GM11168 (cell line): ENCODE data around the gene COX17.

Experiments
- in situ Hi-C: fragments of 300-500 bp; cut with MboI; formaldehyde crosslinking; loops from one replicate; pipeline ENCODE4 v1.12.0; 2022; ENCODE audit warnings: low sequenced_read_pairs; ENCODE audit not compliant: unreplicated experiment

Gene COX17, protein sequence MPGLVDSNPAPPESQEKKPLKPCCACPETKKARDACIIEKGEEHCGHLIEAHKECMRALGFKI

DNA sequence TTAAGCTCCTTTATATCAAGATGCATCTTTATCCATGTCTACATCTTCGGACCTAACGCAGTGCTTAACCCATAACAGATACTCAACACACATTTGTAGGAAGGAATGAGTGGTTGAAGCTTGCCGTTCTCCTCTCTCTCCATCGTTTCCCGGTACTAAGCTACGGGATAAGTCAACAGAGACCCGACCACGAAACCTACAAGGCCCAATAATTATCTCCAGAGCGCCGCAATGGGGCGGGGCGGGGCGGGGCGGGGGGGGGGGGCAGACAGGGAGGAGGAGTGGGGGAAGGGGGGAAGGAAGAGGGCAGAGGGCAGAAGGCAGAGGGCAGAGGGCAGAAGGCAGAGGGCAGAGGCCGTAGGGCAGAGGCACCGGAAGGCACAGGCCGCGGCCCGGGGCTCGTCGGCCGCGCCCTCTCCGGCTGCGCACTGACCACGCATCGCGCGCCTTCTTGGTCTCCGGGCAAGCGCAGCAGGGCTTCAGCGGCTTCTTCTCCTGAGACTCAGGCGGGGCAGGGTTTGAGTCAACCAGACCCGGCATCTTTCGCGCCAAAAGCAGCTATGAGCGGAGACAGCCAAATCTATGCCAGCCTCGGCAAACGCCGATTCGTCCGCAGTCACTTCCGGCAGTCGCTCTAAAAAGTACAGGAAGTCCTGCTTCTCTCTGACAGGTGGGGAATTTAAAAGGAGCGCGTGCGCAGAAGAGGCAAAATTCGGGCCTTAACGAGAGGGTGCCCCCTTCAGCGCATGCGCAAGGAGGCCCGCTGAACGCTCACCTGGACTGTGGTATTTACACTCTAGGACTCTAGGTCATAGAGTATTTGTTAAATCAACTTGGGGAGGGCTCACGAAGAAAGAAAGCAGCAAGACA is at the start of gene COX17:
Gene COX17, minus strand, starts transcription at position 636 of the 870 bp plus-strand sequence. Its CDS starts 96 bp downstream, at position 540.
- in situ Hi-C loops = loop anchor here (25.0 kb wide), 1 partner anchor 390 kb away; the partner anchor contains the start of gene ARHGAP31

DNA sequence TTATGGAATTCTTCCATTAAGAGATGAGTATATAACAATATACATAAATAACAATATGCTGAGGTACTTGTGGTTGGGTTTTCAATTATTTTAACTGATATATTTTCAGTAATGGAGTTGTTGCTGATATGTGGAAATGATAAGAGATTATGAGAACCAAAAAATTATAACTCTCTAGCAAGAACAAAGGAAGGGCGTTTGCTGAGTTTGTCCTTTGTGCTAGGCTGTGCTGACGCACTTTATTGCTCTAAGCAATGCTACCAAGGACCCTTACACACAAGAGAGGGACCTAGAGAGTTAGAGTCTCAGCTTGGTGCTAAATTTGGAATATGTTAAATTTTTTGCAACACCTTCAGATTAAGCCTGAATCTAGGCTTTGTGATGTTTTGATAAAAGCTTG is 49.7 kb upstream of the COX17 start:
- in situ Hi-C loops = no loop called here

DNA sequence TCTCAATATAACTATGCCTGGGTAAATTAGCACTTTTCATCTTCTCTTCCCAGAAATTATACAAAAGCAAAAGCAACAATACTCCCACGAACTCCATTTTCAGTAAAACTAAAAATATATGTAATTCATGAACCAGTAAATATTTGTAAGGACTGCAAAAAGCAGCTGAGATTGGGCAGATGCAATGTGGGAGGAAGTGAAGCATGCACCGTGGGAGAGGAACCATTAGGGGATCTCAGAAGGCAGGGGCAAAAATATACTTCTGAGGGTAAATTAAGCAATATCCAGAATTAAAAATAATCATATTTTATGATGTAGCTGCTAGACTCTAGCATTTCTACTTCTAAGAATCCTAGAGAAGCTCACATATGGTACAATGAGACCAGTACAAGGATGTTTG is 45.8 kb upstream of the COX17 start:
- in situ Hi-C loops = no loop called here

DNA sequence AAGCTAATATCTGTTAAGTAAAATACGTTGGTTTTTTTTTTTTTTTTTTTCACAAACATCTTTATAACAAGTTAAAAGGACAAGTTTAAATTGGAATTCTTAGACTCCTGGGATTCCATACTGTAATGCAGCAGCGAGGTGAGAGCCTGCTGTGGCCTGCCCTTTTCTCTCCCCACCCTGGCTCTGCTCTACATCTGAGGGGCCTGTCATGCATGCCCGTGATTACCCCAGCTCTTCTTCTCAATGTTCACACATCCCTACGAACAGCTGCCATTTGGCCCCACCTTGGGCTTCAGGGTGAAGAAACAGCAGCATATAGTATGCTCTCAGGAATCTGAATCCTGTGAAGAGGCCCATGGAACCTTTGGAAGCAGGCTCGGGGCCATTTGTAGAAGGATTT is 40.3 kb upstream of the COX17 start:
- in situ Hi-C loops = no loop called here

DNA sequence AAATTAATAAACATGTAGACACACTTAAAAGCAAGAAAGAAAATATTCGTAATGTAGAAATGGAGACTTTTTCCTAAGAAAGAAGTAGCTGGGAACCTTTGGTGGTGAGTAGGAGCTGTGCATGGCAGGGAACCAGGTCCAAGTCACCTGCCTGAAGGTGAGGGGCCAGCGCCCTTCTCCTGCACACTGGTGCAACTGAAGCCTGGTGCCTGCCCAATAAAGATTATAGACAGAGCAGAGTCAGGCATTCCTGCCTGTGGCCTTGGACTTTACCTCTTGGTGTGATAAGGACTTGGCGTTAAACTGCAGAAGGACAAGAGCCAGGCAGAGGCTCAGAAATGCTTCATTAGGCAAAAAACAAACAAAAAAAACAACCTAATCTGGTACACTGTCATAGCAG is 39.8 kb upstream of the COX17 start:
- in situ Hi-C loops = no loop called here

DNA sequence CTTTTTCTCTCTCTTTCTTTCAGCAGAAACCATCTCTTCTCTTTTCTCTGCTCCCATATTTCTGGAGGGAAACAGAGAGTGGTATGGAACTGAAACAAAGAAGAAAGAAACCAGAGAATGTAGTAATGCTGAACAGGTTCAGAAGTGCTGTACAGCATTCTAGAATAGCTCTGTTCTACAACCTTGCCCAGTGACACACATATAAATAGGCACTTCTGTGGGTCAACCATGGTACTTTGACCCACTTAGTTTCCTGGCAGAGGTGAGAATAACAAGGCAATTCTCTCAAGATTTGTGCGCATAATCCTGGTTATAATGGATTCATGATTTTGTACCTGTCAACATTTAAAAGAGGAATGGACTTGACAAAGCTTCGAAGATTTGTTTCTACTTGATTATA is 37.9 kb upstream of the COX17 start:
- in situ Hi-C loops = no loop called here

DNA sequence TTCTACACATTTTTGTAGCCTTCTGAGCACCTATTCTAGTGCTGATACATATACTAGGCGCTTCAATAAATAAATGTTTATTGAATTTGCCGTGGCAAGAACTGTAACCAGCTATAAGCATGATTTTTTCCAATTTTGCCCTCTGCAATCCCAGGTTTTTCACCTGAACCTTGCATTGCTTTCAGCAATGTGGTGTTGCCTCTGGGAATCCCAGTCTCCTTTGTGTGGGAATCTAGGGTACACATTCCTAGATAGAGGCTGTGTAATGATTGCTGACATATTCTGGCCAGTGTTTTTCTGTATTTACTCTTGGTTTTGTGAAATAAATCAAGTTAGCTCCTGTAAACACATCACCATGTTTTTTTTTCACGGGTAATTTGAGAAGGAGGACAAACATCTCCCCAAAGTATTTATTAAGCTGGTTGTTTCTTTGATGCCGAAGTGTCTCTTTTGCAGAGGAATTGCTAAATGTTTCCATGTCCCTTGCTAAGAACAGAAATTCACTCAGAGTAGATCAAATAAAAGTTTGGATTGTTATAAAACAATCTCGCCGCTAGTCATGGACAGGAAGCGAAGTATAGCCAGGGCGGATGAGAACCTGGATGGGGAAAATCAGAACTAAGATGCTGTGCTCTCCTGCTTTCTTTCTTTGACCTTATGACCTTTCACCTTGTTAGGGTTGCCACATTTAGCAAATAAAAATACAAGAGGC is 26.8 kb upstream of the COX17 start:
- in situ Hi-C loops = no loop called here

DNA sequence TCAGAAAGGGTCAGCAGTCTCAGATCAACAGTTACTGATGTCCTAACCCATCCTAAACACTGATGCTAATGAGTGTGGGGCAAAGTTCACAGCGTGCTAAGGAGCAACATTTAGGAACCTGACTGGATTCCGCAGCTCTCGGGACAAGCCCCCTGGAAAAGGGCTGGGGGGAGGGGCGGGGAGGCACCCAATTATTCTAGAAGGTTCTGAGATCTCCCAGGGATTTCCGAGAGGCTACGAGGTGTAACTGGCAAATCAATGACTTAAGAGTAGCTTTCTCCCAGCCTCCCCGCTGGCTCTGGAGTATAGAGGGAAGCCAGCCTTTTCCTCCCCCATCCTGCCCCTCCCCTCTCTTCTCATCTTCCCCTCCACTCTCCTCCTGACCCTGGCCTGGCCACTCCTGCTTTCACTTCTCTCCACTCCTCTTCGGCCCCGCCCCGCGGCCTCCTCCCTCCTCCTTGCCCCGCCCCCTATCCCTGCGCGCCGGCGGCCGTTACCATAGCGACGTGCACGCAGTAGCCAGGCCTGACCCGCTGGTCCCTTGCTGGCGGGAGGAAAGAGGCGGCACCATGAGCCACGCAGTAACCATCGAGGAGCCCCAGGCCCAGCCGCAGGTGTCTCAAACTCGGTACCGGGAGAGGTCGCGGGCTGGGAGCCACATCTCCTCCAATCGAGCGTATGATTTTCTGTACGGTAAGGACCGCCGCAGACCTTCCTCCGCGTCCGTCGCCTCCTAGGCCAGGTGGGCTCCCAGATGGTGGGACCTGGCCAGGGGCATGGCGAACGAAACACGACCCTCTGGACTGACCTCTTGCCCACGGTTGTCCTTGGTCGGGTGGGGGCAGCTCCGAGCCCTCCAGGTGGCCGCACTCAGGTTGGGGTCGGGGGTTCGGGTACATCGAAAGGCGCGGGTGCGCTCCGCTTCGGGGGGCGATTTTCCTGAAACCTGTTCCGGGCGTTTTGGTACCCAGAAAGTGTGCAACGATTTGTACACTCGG is 25.6 kb upstream of the COX17 start, which contains the start of gene CFAP91:
Gene CFAP91, plus strand, starts transcription at position 493 of the 998 bp plus-strand sequence. Its CDS starts 77 bp downstream, at position 570.
- in situ Hi-C loops = no loop called here

DNA sequence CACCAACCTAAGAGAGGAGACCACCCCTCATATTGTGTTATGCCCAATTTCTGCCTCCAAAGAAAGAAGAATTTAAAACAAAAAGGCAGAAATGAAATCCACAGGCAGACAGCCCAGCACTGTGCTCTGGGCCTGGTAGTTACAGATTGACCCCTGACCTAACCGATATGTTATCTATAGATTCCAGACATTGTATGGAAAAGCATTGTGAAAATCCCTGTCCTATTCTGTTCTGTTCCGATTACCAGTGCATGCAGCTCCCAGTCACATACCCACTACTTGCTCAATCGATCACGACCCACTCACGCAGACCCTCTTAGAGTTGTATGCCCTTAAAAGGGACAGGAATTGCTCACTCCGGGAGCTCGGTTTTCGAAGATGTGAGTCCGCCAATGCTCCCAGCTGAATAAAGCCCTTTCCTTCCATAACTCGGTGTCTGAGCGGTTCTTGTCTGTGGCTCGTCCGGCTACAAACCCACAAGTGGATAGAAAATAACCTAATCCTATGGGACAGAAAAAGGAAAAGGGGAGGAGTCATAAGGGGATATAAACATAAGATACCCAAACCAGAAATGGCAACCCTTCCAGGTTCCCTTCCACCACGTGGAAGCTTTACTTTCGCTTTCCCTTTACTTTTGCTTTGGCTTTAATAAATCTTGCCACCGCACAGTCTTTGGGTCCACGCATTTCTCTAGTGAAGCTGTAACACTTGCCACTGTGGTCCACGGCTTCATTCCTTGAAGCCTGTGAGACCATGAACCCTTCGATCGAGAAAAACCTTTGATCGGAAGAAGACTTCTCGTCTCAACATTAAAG is 23.9 kb upstream of the COX17 start:
- in situ Hi-C loops = no loop called here

DNA sequence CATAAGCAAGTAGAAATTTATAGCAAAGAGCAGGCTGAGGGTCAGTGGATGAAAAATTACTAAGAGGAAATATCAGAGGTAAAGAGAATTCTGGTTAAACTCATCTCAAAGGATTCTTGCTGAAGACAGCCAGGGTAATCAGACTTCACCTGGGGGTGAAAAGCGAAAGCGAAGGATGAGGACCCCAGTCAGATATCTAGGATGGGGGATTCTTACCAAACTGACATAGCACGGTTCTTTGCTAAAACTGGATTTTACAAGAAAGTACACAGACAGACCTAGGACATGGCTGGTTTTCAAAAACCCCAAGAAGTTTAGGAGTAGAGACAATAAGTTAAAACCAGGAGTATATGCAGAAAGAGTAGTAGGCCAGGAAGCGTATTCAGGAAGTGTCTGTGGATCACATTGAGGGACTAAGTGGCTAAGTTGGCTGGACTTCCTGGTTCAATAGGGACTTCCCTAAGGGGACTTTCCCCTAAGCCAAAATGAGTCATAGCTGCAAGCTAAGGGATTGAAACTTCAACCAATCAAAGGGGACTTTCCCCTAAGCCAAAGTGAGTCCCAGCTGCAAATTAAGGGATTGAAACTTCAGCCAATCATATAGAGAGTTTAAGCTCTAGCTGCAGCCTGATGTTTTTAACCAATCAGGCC is 23.2 kb upstream of the COX17 start:
- in situ Hi-C loops = no loop called here

DNA sequence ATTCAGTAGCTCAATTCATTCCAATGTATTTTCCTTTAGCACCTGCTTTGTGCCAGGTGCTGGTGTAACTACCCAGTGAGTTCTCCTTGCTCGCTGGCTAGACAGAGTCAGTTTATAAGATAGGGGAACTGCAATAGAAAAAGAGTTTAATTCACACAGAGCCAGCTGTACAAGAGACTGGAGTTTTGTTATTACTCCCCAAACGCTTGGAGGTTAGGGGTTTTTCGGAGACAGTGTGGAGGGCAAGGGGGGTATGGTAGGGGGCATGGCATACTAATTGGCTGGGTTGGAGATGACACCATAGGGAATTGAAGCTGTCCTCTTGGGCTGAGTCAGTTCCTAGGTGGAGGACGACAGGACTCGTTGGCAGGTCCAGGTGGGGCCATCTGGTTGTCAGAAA is 20.2 kb upstream of the COX17 start:
- in situ Hi-C loops = loop anchor here (25.0 kb wide), 1 partner anchor 410 kb away; the partner anchor contains the start of gene ARHGAP31

DNA sequence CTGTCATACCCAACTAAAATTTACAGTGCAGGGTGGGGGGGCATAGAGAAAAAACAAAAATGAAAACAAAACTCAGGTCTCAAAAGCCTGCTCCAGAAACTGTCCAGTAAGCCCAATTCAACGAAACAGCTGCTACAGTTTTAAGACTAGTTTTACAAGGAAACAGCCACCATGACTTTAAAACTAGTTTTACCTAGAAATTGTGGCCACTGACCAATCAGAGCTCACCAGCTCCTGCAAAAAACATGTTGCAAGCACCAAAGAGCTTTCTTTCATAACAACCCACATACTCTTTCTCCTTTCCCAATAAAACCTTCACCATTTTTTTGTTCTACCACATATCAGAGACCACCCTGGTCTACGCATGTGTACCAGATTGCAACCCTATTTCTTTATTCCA is 18.3 kb upstream of the COX17 start:
- in situ Hi-C loops = loop anchor here (25.0 kb wide), 1 partner anchor 408 kb away; the partner anchor contains the start of gene ARHGAP31

DNA sequence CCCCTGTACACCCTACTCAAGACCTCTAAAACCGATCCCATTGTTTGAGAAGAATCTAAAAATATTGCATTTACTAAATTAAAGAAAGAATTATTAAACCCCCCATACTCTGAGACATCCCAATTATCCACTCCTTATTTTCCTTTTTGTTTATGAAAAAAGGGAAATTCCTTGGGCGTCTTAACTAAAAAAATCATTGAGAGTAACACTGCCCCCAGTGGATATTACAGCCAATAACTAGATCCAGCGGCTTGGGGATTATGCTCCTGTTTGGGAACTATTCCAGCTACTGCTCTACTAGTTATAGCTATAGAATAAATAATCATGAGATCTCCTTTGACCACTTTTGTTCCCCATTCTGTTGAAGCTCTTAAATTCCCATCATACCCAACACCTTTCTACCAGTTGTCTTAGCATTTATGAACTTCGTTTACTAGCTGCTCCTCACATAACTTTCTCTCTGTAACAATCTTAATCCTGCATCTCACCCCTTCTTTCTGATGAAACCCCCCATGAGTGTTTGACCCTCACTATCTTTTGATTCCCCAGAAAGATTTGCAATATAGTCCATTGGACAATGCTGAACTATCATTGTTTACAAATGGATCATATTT is 12.9 kb upstream of the COX17 start:
- in situ Hi-C loops = loop anchor here (25.0 kb wide), 1 partner anchor 403 kb away; the partner anchor contains the start of gene ARHGAP31

DNA sequence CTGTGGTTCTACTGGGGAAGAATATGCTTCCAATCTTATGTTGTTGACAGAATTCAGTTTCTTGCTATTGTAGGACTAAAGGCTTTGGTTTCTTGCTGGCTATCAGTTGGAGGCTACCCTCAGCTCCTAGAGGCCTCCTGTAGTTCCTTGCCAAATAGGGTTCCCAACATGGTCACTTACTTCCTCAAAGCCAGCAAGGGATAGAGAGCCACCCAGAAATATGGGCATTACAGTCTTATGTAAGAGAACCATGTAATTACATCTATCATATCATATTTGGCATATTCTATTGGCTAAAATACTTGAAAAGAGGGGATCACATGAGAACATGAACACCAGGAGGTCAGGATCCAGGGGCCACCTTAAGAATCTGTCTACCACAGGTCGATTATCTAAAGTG is 6.2 kb upstream of the COX17 start:
- in situ Hi-C loops = loop anchor here (25.0 kb wide), 1 partner anchor 396 kb away; the partner anchor contains the start of gene ARHGAP31

DNA sequence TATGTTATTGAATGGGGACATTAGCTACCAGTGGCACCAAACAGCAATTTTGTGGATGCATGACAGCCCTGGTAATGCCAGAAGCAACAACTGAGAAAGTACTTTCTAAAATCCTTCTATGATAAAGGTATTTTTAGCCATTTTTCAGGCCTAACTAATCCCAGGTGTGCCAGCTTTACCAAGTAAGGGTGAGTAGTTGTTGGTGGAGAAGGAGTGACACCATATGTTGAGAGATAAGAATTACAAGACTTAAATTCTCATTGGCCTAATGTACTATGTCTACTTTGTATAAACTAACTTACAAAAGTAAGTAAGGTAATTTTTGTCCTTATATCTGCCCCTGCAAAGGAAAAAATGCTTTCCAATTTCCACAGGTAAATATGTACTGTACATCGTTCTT is 4.1 kb upstream of the COX17 start:
- in situ Hi-C loops = loop anchor here (25.0 kb wide), 1 partner anchor 394 kb away; the partner anchor contains the start of gene ARHGAP31

DNA sequence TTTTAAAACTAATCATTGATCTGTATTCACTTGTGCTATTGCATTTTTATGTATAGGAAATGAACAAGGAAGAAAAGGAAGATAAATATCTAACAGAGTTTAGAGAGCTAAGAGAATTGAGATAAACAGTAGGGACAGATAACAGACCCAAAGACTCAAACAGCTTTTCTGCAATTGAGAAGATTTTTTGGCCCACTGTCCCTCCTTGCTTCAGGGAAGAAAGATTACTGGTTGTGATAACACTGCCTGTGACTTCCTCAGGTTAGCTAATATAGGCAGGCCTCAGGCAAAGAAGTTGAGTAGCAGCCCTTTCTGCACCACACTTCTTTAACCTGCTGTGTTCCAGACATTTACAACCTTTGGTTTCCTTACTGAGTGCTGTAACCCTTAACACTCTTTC is 2.7 kb upstream of the COX17 start:
- in situ Hi-C loops = loop anchor here (25.0 kb wide), 1 partner anchor 393 kb away; the partner anchor contains the start of gene ARHGAP31

DNA sequence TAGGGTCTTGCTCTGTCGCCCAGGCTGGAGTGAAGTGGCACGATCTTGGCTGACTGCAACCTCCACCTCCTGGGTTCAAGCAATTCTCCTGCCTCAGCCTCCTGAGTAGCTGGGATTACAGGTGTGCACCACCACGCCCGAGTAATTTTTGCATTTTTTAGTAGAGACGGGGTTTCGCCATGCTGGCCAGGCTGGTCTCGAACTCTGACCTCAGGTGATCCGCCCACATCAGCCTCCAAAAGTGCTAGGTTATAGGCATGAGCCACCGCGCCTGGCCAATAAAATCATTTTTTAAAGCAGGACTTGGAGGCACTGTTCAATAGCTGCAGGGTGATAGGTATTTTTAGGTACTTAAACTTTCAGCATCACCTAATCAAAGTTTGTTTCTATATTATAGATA is 1.0 kb upstream of the COX17 start:
- in situ Hi-C loops = loop anchor here (25.0 kb wide), 1 partner anchor 391 kb away; the partner anchor contains the start of gene ARHGAP31

DNA sequence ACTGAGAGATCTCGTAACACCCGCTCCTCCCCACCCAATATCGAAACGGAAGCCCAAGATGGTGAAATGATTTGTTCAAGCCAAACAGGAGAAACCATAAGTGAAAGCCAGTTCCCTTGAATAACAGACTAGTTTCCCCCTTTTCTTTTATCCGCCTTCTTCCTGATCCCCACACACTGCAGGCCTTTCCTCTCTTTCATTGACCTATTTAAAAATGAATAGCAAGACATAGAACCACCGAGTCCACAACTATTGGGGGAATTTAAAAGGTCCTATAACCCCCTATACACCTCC is 382 bp upstream of the COX17 start:
- in situ Hi-C loops = loop anchor here (25.0 kb wide), 1 partner anchor 390 kb away; the partner anchor contains the start of gene ARHGAP31
